ENCODE measurements around the gene CCNL1.

The CCNL1 gene

DNA sequence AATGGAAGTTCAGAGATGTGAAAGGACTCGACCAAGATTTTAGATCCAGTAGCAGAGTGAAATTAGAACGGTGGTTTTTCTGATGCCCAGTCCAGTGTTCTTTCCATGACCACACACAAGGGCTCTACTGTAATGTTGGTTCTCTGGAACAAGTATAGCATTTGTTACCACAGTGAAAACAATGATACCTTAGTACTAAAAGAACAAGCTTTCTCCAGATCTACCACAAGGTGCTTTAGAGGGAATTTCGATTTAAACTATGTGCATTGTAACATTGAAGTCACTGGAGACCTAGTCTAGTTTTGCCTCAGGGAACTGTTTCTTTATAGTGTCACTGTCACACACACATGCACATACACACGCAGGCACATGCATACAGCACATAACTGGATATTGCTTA is 12.8 kb upstream of the CCNL1 start:
- H3K9me3 ChIP-seq (ENCODE audit: control insufficient read depth, low read length) = no peaks in the 10 kb centered on the region
- no peak overlapping the region for H3K27ac ChIP-seq
- TF ChIP-seq, protein P1, sequence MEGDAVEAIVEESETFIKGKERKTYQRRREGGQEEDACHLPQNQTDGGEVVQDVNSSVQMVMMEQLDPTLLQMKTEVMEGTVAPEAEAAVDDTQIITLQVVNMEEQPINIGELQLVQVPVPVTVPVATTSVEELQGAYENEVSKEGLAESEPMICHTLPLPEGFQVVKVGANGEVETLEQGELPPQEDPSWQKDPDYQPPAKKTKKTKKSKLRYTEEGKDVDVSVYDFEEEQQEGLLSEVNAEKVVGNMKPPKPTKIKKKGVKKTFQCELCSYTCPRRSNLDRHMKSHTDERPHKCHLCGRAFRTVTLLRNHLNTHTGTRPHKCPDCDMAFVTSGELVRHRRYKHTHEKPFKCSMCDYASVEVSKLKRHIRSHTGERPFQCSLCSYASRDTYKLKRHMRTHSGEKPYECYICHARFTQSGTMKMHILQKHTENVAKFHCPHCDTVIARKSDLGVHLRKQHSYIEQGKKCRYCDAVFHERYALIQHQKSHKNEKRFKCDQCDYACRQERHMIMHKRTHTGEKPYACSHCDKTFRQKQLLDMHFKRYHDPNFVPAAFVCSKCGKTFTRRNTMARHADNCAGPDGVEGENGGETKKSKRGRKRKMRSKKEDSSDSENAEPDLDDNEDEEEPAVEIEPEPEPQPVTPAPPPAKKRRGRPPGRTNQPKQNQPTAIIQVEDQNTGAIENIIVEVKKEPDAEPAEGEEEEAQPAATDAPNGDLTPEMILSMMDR (IDR thresholded peaks at IDR 0.05) = no peak
- H3K79me2 ChIP-seq = peaks cover 2% of the 10 kb centered on the region
- H3K36me3 ChIP-seq (ENCODE audit: control insufficient read depth, insufficient read depth, low read length) = no peaks in the 10 kb centered on the region
- H3K4me2 ChIP-seq (ENCODE audit: low read length) = no peak overlapping the region
- H2AFZ ChIP-seq = no peak overlapping the region
- H3K27me3 ChIP-seq (ENCODE audit: control insufficient read depth, insufficient read depth, low read length) = no peaks in the 10 kb centered on the region
- no peak overlapping the region for H3K9ac ChIP-seq
- H3K4me1 ChIP-seq = peaks cover 4% of the 10 kb centered on the region
- H3K4me3 ChIP-seq (ENCODE audit: low read depth, low read length) = no peak overlapping the region

DNA sequence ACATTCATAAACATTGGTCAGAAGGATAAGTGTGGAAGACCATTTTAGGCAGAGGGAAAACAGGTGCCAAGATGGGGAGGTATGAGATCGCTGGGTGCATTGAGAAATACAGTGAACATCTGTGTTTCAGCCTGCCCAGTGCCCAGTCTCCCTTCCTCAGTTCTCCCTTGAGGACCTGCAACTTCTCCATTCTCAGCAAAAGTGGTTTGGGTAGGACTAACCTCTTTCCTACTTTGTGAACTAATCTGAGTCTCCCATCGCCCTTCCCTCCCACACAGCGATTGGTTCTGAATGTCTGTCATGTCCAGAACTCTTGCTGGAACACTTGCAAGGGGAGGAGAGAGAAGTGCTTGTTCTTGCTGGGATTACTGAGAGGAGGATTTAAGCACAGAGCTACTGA is 10.9 kb upstream of the CCNL1 start:
- no peaks in the 10 kb centered on the region for H3K9me3 ChIP-seq (ENCODE audit: control insufficient read depth, low read length)
- no peak overlapping the region for H3K4me2 ChIP-seq (ENCODE audit: low read length)
- no peaks in the 10 kb centered on the region for H3K36me3 ChIP-seq (ENCODE audit: control insufficient read depth, insufficient read depth, low read length)
- TF ChIP-seq, protein P1 (IDR thresholded peaks at IDR 0.05) = no peak
- no peak overlapping the region for H3K4me3 ChIP-seq (ENCODE audit: low read depth, low read length)
- no peaks in the 10 kb centered on the region for H3K79me2 ChIP-seq
- H3K9ac ChIP-seq = no peak overlapping the region
- H3K27me3 ChIP-seq (ENCODE audit: control insufficient read depth, insufficient read depth, low read length) = no peaks in the 10 kb centered on the region
- H2AFZ ChIP-seq = no peak overlapping the region
- no peaks in the 10 kb centered on the region for H3K4me1 ChIP-seq
- H3K27ac ChIP-seq = no peak overlapping the region

- TF ChIP-seq, protein P1 (IDR thresholded peaks at IDR 0.05) = no peak
- no peaks in the 10 kb centered on the region for H3K4me1 ChIP-seq
- H3K4me2 ChIP-seq (ENCODE audit: low read length) = no peak overlapping the region
Observed at GRCh38 chr3:157167371-157168042, 7.6 kb upstream of the CCNL1 start.

GRCh38 chr3:157166561-157166960 is 6.6 kb upstream of the CCNL1 start:
- Histone ChIP-seq H3K36me3 (ENCODE audit: control insufficient read depth, insufficient read depth, low read length) (no peaks in the 10 kb centered on the region), H3K27ac (no peak overlapping the region), H3K9ac (no peak overlapping the region), H3K4me1 (no peaks in the 10 kb centered on the region), H3K4me3 (ENCODE audit: low read depth, low read length) (no peak overlapping the region), H3K4me2 (ENCODE audit: low read length) (no peak overlapping the region), H3K27me3 (ENCODE audit: control insufficient read depth, insufficient read depth, low read length) (no peaks in the 10 kb centered on the region), H3K79me2 (no peaks in the 10 kb centered on the region), H2AFZ (no peak overlapping the region), H3K9me3 (ENCODE audit: control insufficient read depth, low read length) (no peaks in the 10 kb centered on the region)
- TF ChIP-seq, protein P1 (IDR thresholded peaks at IDR 0.05) = no peak

More at GRCh38 chr3:157167371-157168042, 7.6 kb upstream of the CCNL1 start:
- no peaks in the 10 kb centered on the region for H3K79me2 ChIP-seq
- H3K9ac ChIP-seq = no peak overlapping the region
- H3K9me3 ChIP-seq (ENCODE audit: control insufficient read depth, low read length) = no peaks in the 10 kb centered on the region
- H3K36me3 ChIP-seq (ENCODE audit: control insufficient read depth, insufficient read depth, low read length) = no peaks in the 10 kb centered on the region
- no peaks in the 10 kb centered on the region for H3K27me3 ChIP-seq (ENCODE audit: control insufficient read depth, insufficient read depth, low read length)
- H3K27ac ChIP-seq = no peak overlapping the region
- no peak overlapping the region for H3K4me3 ChIP-seq (ENCODE audit: low read depth, low read length)
- no peak overlapping the region for H2AFZ ChIP-seq

DNA sequence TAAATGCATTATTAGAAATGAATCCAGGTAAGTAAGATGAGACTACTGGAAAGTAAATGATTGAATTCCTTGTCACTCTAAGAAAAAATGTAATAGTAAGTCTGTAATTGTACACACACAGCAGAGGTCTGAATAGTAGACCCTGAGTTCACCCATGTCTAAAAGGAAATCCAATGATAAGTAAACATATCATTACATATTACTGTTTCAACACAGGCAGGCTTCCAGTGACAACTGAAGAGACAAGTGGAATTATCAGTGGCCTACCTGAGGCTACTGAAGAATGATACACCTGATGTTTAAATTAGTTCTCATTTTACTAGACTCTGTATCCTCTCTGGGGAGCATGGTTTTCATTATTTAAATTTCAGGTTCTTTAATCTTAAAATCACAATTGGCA is 6.2 kb upstream of the CCNL1 start:
- Histone ChIP-seq H3K27me3 (ENCODE audit: control insufficient read depth, insufficient read depth, low read length) (no peaks in the 10 kb centered on the region), H3K4me3 (ENCODE audit: low read depth, low read length) (no peak overlapping the region), H3K4me1 (peaks cover 4% of the 10 kb centered on the region), H3K9me3 (ENCODE audit: control insufficient read depth, low read length) (no peaks in the 10 kb centered on the region), H3K27ac (no peak overlapping the region), H2AFZ (no peak overlapping the region), H3K9ac (no peak overlapping the region), H3K36me3 (ENCODE audit: control insufficient read depth, insufficient read depth, low read length) (no peaks in the 10 kb centered on the region), H3K4me2 (ENCODE audit: low read length) (no peak overlapping the region), H3K79me2 (no peaks in the 10 kb centered on the region)
- TF ChIP-seq, protein P1 (IDR thresholded peaks at IDR 0.05) = no peak

Data from parathyroid adenoma (tissue), 2 donors.